Natural killer cell (primary cell): Measurements from ENCODE around the gene EXD3. TPM values are rescaled to one million over a fixed set of nuclear protein-coding genes. Genes with fewer than 3 reads are reported as not detected.
A peak's percentile ranks its signal among the peaks of the same experiment; 100 is the strongest.

Experiments
- ATAC-seq, 3 donors: fragments of 150-1000 bp in 2 of 3; fragments of 200-7000 bp in 1 of 3; cut with Tn5 transposase; 1 replicate in 1 of 3; 2 replicates in 2 of 3; pipeline ENCODE4 v1.10.0; 2021; ENCODE audit warnings: mild to moderate bottlenecking in 2 of 3, moderate library complexity in 2 of 3
- DNase-seq, 2 donors: peaks; one replicate each; pipeline versions ENCODE4 v3.0.0 to v3.0.0-alpha.2; 2013 to 2021; ENCODE audit warnings: mixed read lengths in 1 of 2
- H3K27ac ChIP-seq: one replicate; pipeline ENCODE4 v1.5.1; 2013; ENCODE audit warnings: mild to moderate bottlenecking, low read length
- H3K27me3 ChIP-seq: one replicate; pipeline ENCODE4 v1.6.1; 2013; ENCODE audit warnings: low read length; ENCODE audit not compliant: control insufficient read depth, insufficient read depth
- H3K36me3 ChIP-seq: one replicate; pipeline ENCODE4 v1.6.1; 2013; ENCODE audit warnings: low read length; ENCODE audit not compliant: control insufficient read depth, insufficient read depth
- H3K4me1 ChIP-seq: one replicate; pipeline ENCODE4 v1.6.1; 2013; ENCODE audit warnings: low read length; ENCODE audit not compliant: control insufficient read depth, insufficient read depth
- H3K4me3 ChIP-seq: one replicate; pipeline ENCODE4 v1.5.1; 2013; ENCODE audit warnings: low read length
- H3K9me3 ChIP-seq: one replicate; pipeline ENCODE4 v1.6.1; 2013; ENCODE audit warnings: low read length; ENCODE audit not compliant: control insufficient read depth, insufficient read depth
- H3K27ac Mint-ChIP-seq, 2 donors: one replicate each; pipeline ENCODE4 v1.8.0; 2022; ENCODE audit warnings: mild to moderate bottlenecking in 2 of 2, mixed read lengths in 2 of 2, moderate library complexity in 1 of 2
- H3K27me3 Mint-ChIP-seq, 2 donors: one replicate each; pipeline ENCODE4 v1.8.0; 2022; ENCODE audit warnings: low read depth in 2 of 2, mixed read lengths in 2 of 2
- H3K36me3 Mint-ChIP-seq: one replicate; pipeline ENCODE4 v1.8.0; 2022; ENCODE audit warnings: mixed read lengths
- H3K4me1 Mint-ChIP-seq, 2 donors: one replicate each; pipeline ENCODE4 v1.8.0; 2022; ENCODE audit warnings: mixed read lengths in 2 of 2
- H3K4me3 Mint-ChIP-seq: one replicate; pipeline ENCODE4 v1.8.0; 2022; ENCODE audit warnings: mild to moderate bottlenecking, moderate library complexity, mixed read lengths
- H3K9me3 Mint-ChIP-seq, 2 donors: one replicate each; pipeline ENCODE4 v1.8.0; 2022; ENCODE audit warnings: mixed read lengths in 2 of 2
- WGBS: methylation state at CpG from one replicate; pipeline ENCODE4 v1.1.7; 2013; ENCODE audit warnings: missing lambda C conversion rate; ENCODE audit not compliant: insufficient coverage; 5-methylcytosine and 5-hydroxymethylcytosine counted together
- intact Hi-C: fragments of 100-400 bp; cut with micrococcal nuclease; formaldehyde crosslinking; loops from one replicate; pipeline ENCODE4 v1.14.2; 2022
- total RNA-seq, 4 donors: library from RNA; stranded (reverse); fragments of 120-200 nt in 1 of 4; gene quantifications; one replicate each; pipeline versions ENCODE4 v1.2.3 to v1.2.4, GENCODE V29; 2013 to 2022
- TF ChIP-seq, protein P1 (sequence below): fragments of 200-600 bp; IDR thresholded peaks from one replicate; pipeline ENCODE4 v1.8.0; 2022; ENCODE audit warnings: antibody characterized with exemption

The EXD3 gene
- total RNA-seq, 3 donors from 2014 or later (not counting 1 experiment from before 2014, with no cell fraction given) = 28.0 to 35.3 (median 29.6) TPM

DNA sequence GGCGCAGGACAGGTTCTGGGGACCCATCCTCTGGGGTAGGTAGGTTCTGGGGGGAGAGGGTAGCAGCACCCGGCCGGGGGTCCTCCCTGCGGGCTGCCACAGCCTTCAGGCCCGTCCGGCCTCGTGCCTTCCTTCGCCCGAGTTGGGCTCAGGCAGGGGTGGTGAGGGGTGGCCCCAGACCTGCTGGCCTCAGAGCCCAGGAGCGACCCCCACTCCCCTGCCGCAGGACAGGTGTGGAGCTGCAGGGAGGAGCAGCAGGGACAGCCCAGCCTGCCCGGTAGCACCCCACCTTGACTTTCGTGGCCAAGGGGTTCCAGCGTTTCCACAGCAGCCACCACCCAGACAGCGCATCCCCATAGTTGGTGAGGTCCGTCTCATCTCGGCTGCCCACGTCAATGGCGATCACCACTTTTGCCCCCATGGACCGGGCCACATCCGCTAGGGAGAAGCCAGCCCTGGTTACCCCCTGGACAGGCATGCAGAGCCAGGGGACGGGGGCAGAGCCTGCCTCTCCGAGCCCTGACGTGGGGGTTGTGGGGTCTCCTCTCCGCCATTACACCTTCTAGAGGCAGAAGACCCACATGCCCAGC lies 39.5 kb upstream of the EXD3 start:
- peaks cover 0 to 35% of the 10 kb centered on the region in 2 donors for H3K4me1 Mint-ChIP-seq
- no peaks in the 10 kb centered on the region for H3K36me3 Mint-ChIP-seq
- intact Hi-C loops = loop anchor here (5.0 kb wide), 1 partner anchor 40 kb away; the partner anchor contains the start of genes EXD3 and NOXA1
- H3K27me3 Mint-ChIP-seq = no peaks in the 10 kb centered on the region
- H3K4me3 Mint-ChIP-seq = no peak overlapping the region
- TF ChIP-seq, protein P1, sequence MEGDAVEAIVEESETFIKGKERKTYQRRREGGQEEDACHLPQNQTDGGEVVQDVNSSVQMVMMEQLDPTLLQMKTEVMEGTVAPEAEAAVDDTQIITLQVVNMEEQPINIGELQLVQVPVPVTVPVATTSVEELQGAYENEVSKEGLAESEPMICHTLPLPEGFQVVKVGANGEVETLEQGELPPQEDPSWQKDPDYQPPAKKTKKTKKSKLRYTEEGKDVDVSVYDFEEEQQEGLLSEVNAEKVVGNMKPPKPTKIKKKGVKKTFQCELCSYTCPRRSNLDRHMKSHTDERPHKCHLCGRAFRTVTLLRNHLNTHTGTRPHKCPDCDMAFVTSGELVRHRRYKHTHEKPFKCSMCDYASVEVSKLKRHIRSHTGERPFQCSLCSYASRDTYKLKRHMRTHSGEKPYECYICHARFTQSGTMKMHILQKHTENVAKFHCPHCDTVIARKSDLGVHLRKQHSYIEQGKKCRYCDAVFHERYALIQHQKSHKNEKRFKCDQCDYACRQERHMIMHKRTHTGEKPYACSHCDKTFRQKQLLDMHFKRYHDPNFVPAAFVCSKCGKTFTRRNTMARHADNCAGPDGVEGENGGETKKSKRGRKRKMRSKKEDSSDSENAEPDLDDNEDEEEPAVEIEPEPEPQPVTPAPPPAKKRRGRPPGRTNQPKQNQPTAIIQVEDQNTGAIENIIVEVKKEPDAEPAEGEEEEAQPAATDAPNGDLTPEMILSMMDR = no peak
- WGBS = 84% methylated on average over 25 of the region's 25 CpGs
- H3K9me3 Mint-ChIP-seq = no peaks in the 10 kb centered on the region
- Histone ChIP-seq H3K9me3 (no peaks in the 10 kb centered on the region), H3K27me3 (no peaks in the 10 kb centered on the region), H3K4me1 (peaks cover 51% of the 10 kb centered on the region), H3K36me3 (no peaks in the 10 kb centered on the region), H3K27ac (peak overlapping the region; percentile 92), H3K4me3 (peak overlapping the region; percentile 29)
- ATAC-seq (no peak), DNase-seq (no peak)
- H3K27ac Mint-ChIP-seq = peak overlapping the region; percentile 70 to 87

- Mint-ChIP-seq H3K9me3 (no peaks in the 10 kb centered on the region), H3K4me3 (peak overlapping the region; percentile 73), H3K27ac (peak overlapping the region; percentile 70 to 87), H3K4me1 (peaks cover 0 to 39% of the 10 kb centered on the region in 2 donors), H3K27me3 (no peaks in the 10 kb centered on the region), H3K36me3 (no peaks in the 10 kb centered on the region)
- peak; percentile 65 to 82 (median 79) for ATAC-seq
- Histone ChIP-seq H3K4me3 (peak overlapping the region; percentile 29), H3K36me3 (peaks cover 1% of the 10 kb centered on the region), H3K27ac (peak overlapping the region; percentile 92), H3K9me3 (no peaks in the 10 kb centered on the region), H3K27me3 (no peaks in the 10 kb centered on the region), H3K4me1 (peaks cover 51% of the 10 kb centered on the region)
- TF ChIP-seq, protein P1 = no peak
- 2% methylated on average over 52 of the region's 52 CpGs for WGBS
- peak; percentile 89 to 92 for DNase-seq
- intact Hi-C loops = loop anchor here (5.0 kb wide), 1 partner anchor 40 kb away; the partner anchor contains the start of genes EXD3 and NOXA1
Measured at GRCh38 chr9:137461663-137462395, 38.9 kb upstream of the EXD3 start.

GRCh38 chr9:137461316-137461662 lies 38.3 kb upstream of the EXD3 start:
- no peak for ATAC-seq
- no peaks in the 10 kb centered on the region for H3K27me3 Mint-ChIP-seq
- no peaks in the 10 kb centered on the region for H3K27me3 ChIP-seq
- WGBS = 77% methylated on average over 19 of the region's 21 CpGs
- H3K4me3 Mint-ChIP-seq = peak overlapping the region; percentile 59
- intact Hi-C loops = loop anchor here (5.0 kb wide), 1 partner anchor 39 kb away; the partner anchor contains the start of genes EXD3 and NOXA1
- H3K36me3 ChIP-seq = peaks cover 2% of the 10 kb centered on the region
- H3K36me3 Mint-ChIP-seq = no peaks in the 10 kb centered on the region
- peaks cover 0 to 39% of the 10 kb centered on the region in 2 donors for H3K4me1 Mint-ChIP-seq
- H3K9me3 ChIP-seq = no peaks in the 10 kb centered on the region
- TF ChIP-seq, protein P1 = peak; percentile 1
- no peak overlapping the region for H3K4me3 ChIP-seq
- peak overlapping the region; percentile 92 for H3K27ac ChIP-seq
- H3K9me3 Mint-ChIP-seq = no peaks in the 10 kb centered on the region
- H3K27ac Mint-ChIP-seq = peak overlapping the region; percentile 70 to 87
- DNase-seq = no peak
- peaks cover 51% of the 10 kb centered on the region for H3K4me1 ChIP-seq
